ENCODE measurements around the gene TMEM221. TPM values are rescaled to one million over a fixed set of nuclear protein-coding genes. Genes with fewer than 3 reads are reported as not detected.

TMEM221 gene
- total RNA-seq, 2 experiments from 2014 or later, result not detected

GRCh38 chr19:17390665-17391370 lies 57.6 kb downstream of the TMEM221 start:
- peaks cover 30% of the 10 kb centered on the region for H3K4me1 Mint-ChIP-seq
- DNase-seq, result peak; percentile 88
- H3K4me3 Mint-ChIP-seq, result peak overlapping the region; percentile 85
- ChIA-PET POLR2A (no interaction called here), CTCF (interaction anchor here (0.6 to 1.0 kb wide), 4 partner anchors 8 to 610 kb away, joined by 3 to 5 read pairs (median 4); no protein-coding TSS in a partner anchor)
- peaks cover 7% of the 10 kb centered on the region for H3K36me3 Mint-ChIP-seq (ENCODE audit: low read depth)
- peak overlapping the region; percentile 50 for H3K27ac Mint-ChIP-seq
- H3K27me3 Mint-ChIP-seq, result peaks cover 22% of the 10 kb centered on the region
- H3K9me3 Mint-ChIP-seq, result peaks cover 3% of the 10 kb centered on the region

- CTCF ChIA-PET, result interaction anchor here (0.6 to 1.5 kb wide), 7 partner anchors 16 to 609 kb away, joined by 3 to 5 read pairs (median 3); partner anchors contain the start of gene MRPL34
- no peak for DNase-seq
- peaks cover 3% of the 10 kb centered on the region for H3K9me3 Mint-ChIP-seq
- POLR2A ChIA-PET, result no interaction called here
- H3K36me3 Mint-ChIP-seq (ENCODE audit: low read depth), result peaks cover 5% of the 10 kb centered on the region
- no peak overlapping the region for H3K27ac Mint-ChIP-seq
- H3K4me3 Mint-ChIP-seq, result peak overlapping the region; percentile 85
- peaks cover 25% of the 10 kb centered on the region for H3K4me1 Mint-ChIP-seq
- peaks cover 22% of the 10 kb centered on the region for H3K27me3 Mint-ChIP-seq
Measured at GRCh38 chr19:17389957-17390664, 58.4 kb downstream of the TMEM221 start.

GRCh38 chr19:17389288-17389687 lies 59.2 kb downstream of the TMEM221 start:
- H3K36me3 Mint-ChIP-seq (ENCODE audit: low read depth), result peaks cover 3% of the 10 kb centered on the region
- POLR2A ChIA-PET, result no interaction called here
- CTCF ChIA-PET, result interaction anchor here (0.5 to 1.9 kb wide), 7 partner anchors 17 to 982 kb away, joined by 3 to 8 read pairs (median 3); partner anchors contain the start of genes CCDC124 and MRPL34
- H3K27ac Mint-ChIP-seq, result no peak overlapping the region
- DNase-seq, result no peak
- peaks cover 3% of the 10 kb centered on the region for H3K9me3 Mint-ChIP-seq
- peaks cover 22% of the 10 kb centered on the region for H3K27me3 Mint-ChIP-seq
- H3K4me3 Mint-ChIP-seq, result peak overlapping the region; percentile 1
- peaks cover 19% of the 10 kb centered on the region for H3K4me1 Mint-ChIP-seq

- ChIA-PET POLR2A (no interaction called here), CTCF (interaction anchor here (0.6 to 2.0 kb wide), 13 partner anchors 8 to 943 kb away, joined by 3 to 11 read pairs (median 3); no protein-coding TSS in a partner anchor)
- DNase-seq, result peak; percentile 66
- peaks cover 1% of the 10 kb centered on the region for H3K36me3 Mint-ChIP-seq (ENCODE audit: low read depth)
- H3K4me1 Mint-ChIP-seq, result peaks cover 17% of the 10 kb centered on the region
- H3K27ac Mint-ChIP-seq, result no peak overlapping the region
- peaks cover 3% of the 10 kb centered on the region for H3K9me3 Mint-ChIP-seq
- peaks cover 22% of the 10 kb centered on the region for H3K27me3 Mint-ChIP-seq
- no peak overlapping the region for H3K4me3 Mint-ChIP-seq
Measured at GRCh38 chr19:17385878-17386611, 62.4 kb downstream of the TMEM221 start.

Other genes with a start within 250 kb of the TMEM221 start
- gene USE1, start 233.3 kb downstream of the TMEM221 start, total RNA-seq, result 10 to 100 TPM; 23.3 to 24.7 TPM
- 10 to 100 TPM; 19.6 to 23.1 TPM for gene OCEL1, start 222.4 kb downstream of the TMEM221 start, total RNA-seq
- gene NR2F6, start 202.7 kb downstream of the TMEM221 start, total RNA-seq, result 1 to 10 TPM; 3.6 to 3.8 TPM
- under 1 TPM in 1 of 2 experiments, not detected in 1; 0.27 TPM for gene USHBP1, start 183.9 kb downstream of the TMEM221 start, total RNA-seq
- gene BABAM1, start 181.2 kb downstream of the TMEM221 start, total RNA-seq, result 100 to 1,000 TPM; 111 to 113 TPM
- 1 to 10 TPM; 1.7 to 1.9 TPM for gene ANKLE1, start 166.8 kb downstream of the TMEM221 start, total RNA-seq
- gene ABHD8, start 145.2 kb downstream of the TMEM221 start, total RNA-seq, result 10 to 100 TPM in 1 of 2 experiments, 1 to 10 TPM in 1; 9.3 to 10.1 TPM
- 10 to 100 TPM; 79.5 to 80.8 TPM for gene MRPL34, start 142.8 kb downstream of the TMEM221 start, total RNA-seq
- gene DDA1, start 139.1 kb downstream of the TMEM221 start, total RNA-seq, result 10 to 100 TPM; 39.5 to 45.3 TPM
- 10 to 100 TPM; 16.4 to 17.5 TPM for gene ANO8, start 113.8 kb downstream of the TMEM221 start, total RNA-seq
- gene GTPBP3, start 111.1 kb downstream of the TMEM221 start, total RNA-seq, result 10 to 100 TPM; 30.9 to 41.3 TPM
- not detected for gene PLVAP, start 71.3 kb downstream of the TMEM221 start, total RNA-seq
- 1 to 10 TPM; 3.7 to 4.2 TPM for gene CCDC194, start 54.5 kb downstream of the TMEM221 start, total RNA-seq
- gene BST2, start 43.0 kb downstream of the TMEM221 start, total RNA-seq, result 100 to 1,000 TPM; 192 to 198 TPM
- 10 to 100 TPM; 33.5 to 44.5 TPM for gene MVB12A, start 28.6 kb downstream of the TMEM221 start, total RNA-seq
- not detected for gene NXNL1, start 12.3 kb upstream of the TMEM221 start, total RNA-seq
- 1 to 10 TPM; 2.1 to 2.8 TPM for gene SLC27A1, start 21.9 kb upstream of the TMEM221 start, total RNA-seq
- 10 to 100 TPM; 81.8 to 93.0 TPM for gene PGLS, start 63.0 kb upstream of the TMEM221 start, total RNA-seq
- gene COLGALT1, start 107.0 kb upstream of the TMEM221 start, total RNA-seq, result 10 to 100 TPM; 55.4 to 62.0 TPM
- gene UNC13A, start 239.7 kb upstream of the TMEM221 start, total RNA-seq, result under 1 TPM; 0.02 to 0.04 TPM

Data from activated CD4-positive, alpha-beta T cell treated with anti-CD3 and anti-CD28 coated beads, Interleukin-2, amount 10 ng/mL, durations not matched to agents 7 days and 5 days (primary cell).